CD4-positive, alpha-beta memory T cell (primary cell): ENCODE results near the gene HDHD5. TPM values are rescaled to one million over a fixed set of nuclear protein-coding genes. Genes with fewer than 3 reads are reported as not detected.
A peak's percentile ranks its signal among the peaks of the same experiment; 100 is the strongest.

Experiments used
- CTCF ChIA-PET: fragments of 350-600 bp; sonication (Branson Sonifier 250); formaldehyde crosslinking; loops from one replicate; lab custom pipeline; 2021; ENCODE audit warnings: inconsistent platforms; ENCODE audit not compliant: partially characterized antibody; lab: Charles Lee
- POLR2A ChIA-PET: fragments of 350-600 bp; sonication (Branson Sonifier 250); formaldehyde crosslinking; loops from one replicate; lab custom pipeline; 2021; ENCODE audit not compliant: partially characterized antibody; lab: Charles Lee
- DNase-seq, 5 donors: peaks; one replicate each; pipeline versions ENCODE4 v3.0.0 to v3.0.0-alpha.2; 2020 to 2022; ENCODE audit warnings: mixed read lengths in 1 of 5
- H3K27ac ChIP-seq: one replicate; pipeline ENCODE4 v1.7.0; 2013; ENCODE audit warnings: low read depth, low read length
- H3K27me3 ChIP-seq: 2 replicates; pipeline ENCODE4 v1.7.0; 2013; ENCODE audit warnings: mild to moderate bottlenecking, low read length, moderate library complexity; ENCODE audit not compliant: insufficient read depth
- H3K36me3 ChIP-seq: 2 replicates; pipeline ENCODE4 v1.7.0; 2013; ENCODE audit warnings: mild to moderate bottlenecking, low read length, moderate library complexity; ENCODE audit not compliant: insufficient read depth
- H3K4me1 ChIP-seq: 2 replicates; pipeline ENCODE4 v1.7.0; 2013; ENCODE audit warnings: mild to moderate bottlenecking, low read length, moderate library complexity; ENCODE audit not compliant: insufficient read depth
- H3K4me3 ChIP-seq, 2 donors: one replicate each; pipeline ENCODE4 v1.7.0; 2013; ENCODE audit warnings: low read length in 2 of 2, mild to moderate bottlenecking in 1 of 2
- H3K9me3 ChIP-seq, 2 donors: one replicate each; pipeline ENCODE4 v1.7.0; 2013; ENCODE audit warnings: low read length in 2 of 2, control low read depth in 1 of 2; ENCODE audit not compliant: control insufficient read depth in 1 of 2
- H3K27ac Mint-ChIP-seq, 7 donors: one replicate each; pipeline ENCODE4 v1.8.0; 2020 to 2021; ENCODE audit warnings: mixed read lengths in 7 of 7, mild to moderate bottlenecking in 6 of 7, inconsistent platforms in 3 of 7, moderate library complexity in 3 of 7
- H3K27me3 Mint-ChIP-seq, 2 donors: one replicate each; pipeline ENCODE4 v1.8.0; 2020 to 2021; ENCODE audit warnings: mixed read lengths in 2 of 2
- H3K36me3 Mint-ChIP-seq, 2 donors: one replicate each; pipeline ENCODE4 v1.8.0; 2020 to 2021; ENCODE audit warnings: mixed read lengths in 2 of 2, inconsistent platforms in 1 of 2, mild to moderate bottlenecking in 1 of 2
- H3K4me1 Mint-ChIP-seq, 4 donors: one replicate each; pipeline ENCODE4 v1.8.0; 2020 to 2021; ENCODE audit warnings: mixed read lengths in 4 of 4, mild to moderate bottlenecking in 1 of 4
- H3K4me3 Mint-ChIP-seq, 8 donors: one replicate each; pipeline ENCODE4 v1.8.0; 2020 to 2021; ENCODE audit warnings: mixed read lengths in 8 of 8, mild to moderate bottlenecking in 7 of 8, moderate library complexity in 6 of 8, inconsistent platforms in 3 of 8
- H3K9me3 Mint-ChIP-seq, 8 donors: one replicate each; pipeline ENCODE4 v1.8.0; 2020 to 2021; ENCODE audit warnings: mixed read lengths in 8 of 8, mild to moderate bottlenecking in 5 of 8, inconsistent platforms in 3 of 8, moderate library complexity in 1 of 8
- intact Hi-C: fragments of 100-400 bp; cut with micrococcal nuclease; formaldehyde crosslinking; loops from one replicate; pipeline ENCODE4 v1.15.1; 2023
- polyA plus RNA-seq, 2 donors: library from polyadenylated mRNA; unstranded; fragments of 300-500 nt; fragmentation: Illumina TruSeq; gene quantifications; one replicate each; pipeline ENCODE4 v1.2.3, GENCODE V29; 2021
- total RNA-seq, 2 experiments: library from RNA; stranded (reverse); gene quantifications; one replicate each; pipeline ENCODE4 v1.2.3, GENCODE V29; 2021

HDHD5 gene
- total RNA-seq (10 to 100 TPM; 23.1 to 23.3 TPM), polyA plus RNA-seq (10 to 100 TPM; 51.6 to 86.7 TPM)

GRCh38 chr22:17158568-17159503 is at the start of gene HDHD5:
Gene HDHD5 (minus strand): TSS chr22:17159277. CDS start chr22:17159251, 26 bp downstream.
- H3K4me3 Mint-ChIP-seq, result peak within 1 kb of the TSS; percentile 84 to 90 (median 88)
- no peaks in the 10 kb centered on the region for H3K9me3 Mint-ChIP-seq
- H3K9me3 ChIP-seq, result no peaks in the 10 kb centered on the region
- H3K36me3 ChIP-seq, result no peaks in the 10 kb centered on the region
- H3K4me1 Mint-ChIP-seq, result peaks cover 17 to 48% (median 24%) of the 10 kb centered on the region in 4 donors
- DNase-seq, result peak; percentile 81 to 87 (median 85)
- intact Hi-C loops, result loop anchor here (1.0 to 5.0 kb wide), 4 partner anchors 39 to 343 kb away; partner anchors contain the start of genes ADA2 and IL17RA
- peak within 1 kb of the TSS; percentile 52 to 81 for H3K4me3 ChIP-seq
- no peaks in the 10 kb centered on the region for H3K27me3 ChIP-seq
- H3K27ac Mint-ChIP-seq, result peak within 1 kb of the TSS; percentile 77 to 88 (median 85)
- H3K4me1 ChIP-seq, result peaks cover 36% of the 10 kb centered on the region
- ChIA-PET POLR2A (interaction anchor here (0.7 to 8.1 kb wide), 14 partner anchors 10 to 345 kb away, joined by 3 to 58 read pairs (median 4); partner anchors contain the start of gene ADA2), CTCF (interaction anchor here (1.0 to 3.2 kb wide), 6 partner anchors 14 to 343 kb away, joined by 3 to 25 read pairs (median 4); no protein-coding TSS in a partner anchor)
- peak within 1 kb of the TSS; percentile 46 for H3K27ac ChIP-seq
- H3K36me3 Mint-ChIP-seq, result peaks cover 0 to 6% of the 10 kb centered on the region in 2 donors
- no peaks in the 10 kb centered on the region for H3K27me3 Mint-ChIP-seq

GRCh38 chr22:17205432-17205831 is 46.4 kb upstream of the HDHD5 start:
- DNase-seq, result no peak
- Histone ChIP-seq H3K4me3 (no peak overlapping the region), H3K27ac (no peak overlapping the region), H3K9me3 (no peaks in the 10 kb centered on the region), H3K27me3 (no peaks in the 10 kb centered on the region), H3K4me1 (no peaks in the 10 kb centered on the region), H3K36me3 (peaks cover 42% of the 10 kb centered on the region)
- H3K27ac Mint-ChIP-seq, result peak overlapping the region in 2 of 7 donors; percentile 36 to 59
- CTCF ChIA-PET, result interaction anchor here (1.1 to 1.9 kb wide), 7 partner anchors 14 to 298 kb away, joined by 3 to 7 read pairs (median 5); partner anchors contain the start of gene ADA2
- H3K27me3 Mint-ChIP-seq, result no peaks in the 10 kb centered on the region
- intact Hi-C loops, result loop anchor here (1.0 kb wide), 1 partner anchor 296 kb away; no protein-coding TSS in a partner anchor
- H3K9me3 Mint-ChIP-seq, result no peaks in the 10 kb centered on the region
- no peak overlapping the region for H3K4me3 Mint-ChIP-seq
- H3K36me3 Mint-ChIP-seq, result peaks cover 47 to 61% of the 10 kb centered on the region in 2 donors
- POLR2A ChIA-PET, result interaction anchor here (0.5 to 1.3 kb wide), 2 partner anchors 296 to 299 kb away, joined by 3 to 4 read pairs; no protein-coding TSS in a partner anchor
- H3K4me1 Mint-ChIP-seq, result peaks cover 9 to 24% (median 10%) of the 10 kb centered on the region in 4 donors

- no peak overlapping the region for H3K4me3 ChIP-seq
- no peaks in the 10 kb centered on the region for H3K27me3 ChIP-seq
- POLR2A ChIA-PET, result interaction anchor here (0.7 to 0.8 kb wide), 2 partner anchors 10 to 104 kb away, joined by 3 to 4 read pairs; no protein-coding TSS in a partner anchor
- Mint-ChIP-seq H3K36me3 (peaks cover 54 to 62% of the 10 kb centered on the region in 2 donors), H3K27me3 (no peaks in the 10 kb centered on the region), H3K9me3 (no peaks in the 10 kb centered on the region), H3K4me3 (peak overlapping the region in 1 of 8 donors; percentile 56), H3K27ac (peak overlapping the region in 5 of 7 donors; percentile 31 to 70 (median 48)), H3K4me1 (peaks cover 6 to 10% (median 8%) of the 10 kb centered on the region in 4 donors)
- H3K9me3 ChIP-seq, result no peaks in the 10 kb centered on the region
- intact Hi-C loops, result no loop called here
- no peaks in the 10 kb centered on the region for H3K4me1 ChIP-seq
- H3K36me3 ChIP-seq, result peaks cover 41% of the 10 kb centered on the region
- H3K27ac ChIP-seq, result no peak overlapping the region
- CTCF ChIA-PET, result interaction anchor here (1.0 to 1.2 kb wide), 3 partner anchors 10 to 144 kb away, joined by 3 to 4 read pairs (median 3); no protein-coding TSS in a partner anchor
- DNase-seq, result no peak
These were observed 42.3 kb upstream of the HDHD5 start for GRCh38 chr22:17201285-17201945.

- ChIA-PET POLR2A (no interaction called here), CTCF (no interaction called here)
- intact Hi-C loops, result no loop called here
- Histone ChIP-seq H3K4me1 (no peaks in the 10 kb centered on the region), H3K36me3 (peaks cover 28% of the 10 kb centered on the region), H3K4me3 (no peak overlapping the region), H3K9me3 (no peaks in the 10 kb centered on the region), H3K27me3 (no peaks in the 10 kb centered on the region), H3K27ac (no peak overlapping the region)
- Mint-ChIP-seq H3K36me3 (peaks cover 50 to 54% of the 10 kb centered on the region in 2 donors), H3K27ac (no peak overlapping the region), H3K4me3 (no peak overlapping the region), H3K27me3 (no peaks in the 10 kb centered on the region), H3K9me3 (no peaks in the 10 kb centered on the region), H3K4me1 (peaks cover 6 to 14% (median 8%) of the 10 kb centered on the region in 4 donors)
- no peak for DNase-seq
These were observed 40.1 kb upstream of the HDHD5 start for GRCh38 chr22:17199003-17199731.

- no peak for DNase-seq
- peak overlapping the region in 1 of 7 donors; percentile 47 for H3K27ac Mint-ChIP-seq
- Histone ChIP-seq H3K27me3 (no peaks in the 10 kb centered on the region), H3K27ac (no peak overlapping the region), H3K36me3 (peaks cover 23% of the 10 kb centered on the region), H3K4me1 (no peaks in the 10 kb centered on the region), H3K9me3 (no peaks in the 10 kb centered on the region), H3K4me3 (no peak overlapping the region)
- POLR2A ChIA-PET, result no interaction called here
- intact Hi-C loops, result no loop called here
- H3K9me3 Mint-ChIP-seq, result no peaks in the 10 kb centered on the region
- H3K27me3 Mint-ChIP-seq, result no peaks in the 10 kb centered on the region
- H3K4me3 Mint-ChIP-seq, result no peak overlapping the region
- H3K4me1 Mint-ChIP-seq, result peaks cover 6 to 14% (median 8%) of the 10 kb centered on the region in 4 donors
- CTCF ChIA-PET, result interaction anchor here (1.3 kb wide), 1 partner anchor 303 kb away, joined by 3 read pairs; no protein-coding TSS in a partner anchor
- peaks cover 46 to 47% of the 10 kb centered on the region in 2 donors for H3K36me3 Mint-ChIP-seq
These were observed 39.3 kb upstream of the HDHD5 start for GRCh38 chr22:17198170-17199002.

- intact Hi-C loops, result no loop called here
- Histone ChIP-seq H3K9me3 (no peaks in the 10 kb centered on the region), H3K36me3 (peaks cover 29% of the 10 kb centered on the region), H3K4me1 (no peaks in the 10 kb centered on the region), H3K4me3 (no peak overlapping the region), H3K27ac (no peak overlapping the region), H3K27me3 (no peaks in the 10 kb centered on the region)
- Mint-ChIP-seq H3K9me3 (no peaks in the 10 kb centered on the region), H3K36me3 (peaks cover 18 to 42% of the 10 kb centered on the region in 2 donors), H3K27me3 (no peaks in the 10 kb centered on the region), H3K4me3 (no peak overlapping the region), H3K4me1 (peaks cover 0 to 4% (median 2%) of the 10 kb centered on the region in 4 donors), H3K27ac (peak overlapping the region in 3 of 7 donors; percentile 12 to 62 (median 59))
- ChIA-PET POLR2A (no interaction called here), CTCF (interaction anchor here (3.1 kb wide), 1 partner anchor 22 kb away, joined by 16 read pairs; no protein-coding TSS in a partner anchor)
- no peak for DNase-seq
These were observed 35.1 kb upstream of the HDHD5 start for GRCh38 chr22:17194213-17194612.
